GM12891 (cell line): ENCODE data around the gene FAM228A.

Experiments used
- POLR2A ChIP-seq: IDR thresholded peaks from 2 replicates; pipeline ENCODE4 v1.6.1; 2011; ENCODE audit warnings: low read depth, low read length, control low read depth
- POLR2AphosphoS5 ChIP-seq: IDR thresholded peaks from 2 replicates; pipeline ENCODE4 v1.6.1; 2011; ENCODE audit warnings: low read depth, low read length, control low read depth

DNA sequence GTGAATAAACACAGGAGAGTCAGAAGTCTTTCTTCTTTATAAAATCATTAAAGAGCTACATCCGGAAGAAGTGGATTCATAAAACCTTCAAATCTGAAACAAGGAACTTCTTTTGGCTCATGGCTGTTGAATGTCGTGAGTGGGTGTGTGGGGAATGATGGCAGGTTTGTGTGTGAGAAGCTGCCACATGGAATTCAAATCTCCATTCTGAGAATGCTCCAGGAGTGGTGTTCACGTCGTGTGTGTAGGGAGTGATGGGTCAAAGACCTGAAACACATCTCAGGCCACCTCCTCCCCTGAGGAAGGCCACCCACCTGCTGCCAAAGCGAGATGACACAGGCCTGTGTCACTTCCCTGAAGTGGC, 28.9 kb downstream of the FAM228A start:
- TF ChIP-seq POLR2AphosphoS5 (no peak), POLR2A (no peak)
